HG03575 (cell line): ENCODE data around the gene BPIFB1.

Experiments
- ATAC-seq: cut with Tn5 transposase; IDR thresholded peaks from one replicate; pipeline ENCODE4 v1.9.1; 2021; ENCODE audit not compliant: unreplicated experiment, insufficient number of reproducible peaks, low FRiP score; ENCODE audit errors: extremely low read depth

The BPIFB1 gene

GRCh38 chr20:33282991-33283555 lies at the start of gene BPIFB1:
Gene BPIFB1, plus strand, starts transcription at chr20:33283214. Its CDS starts 2,860 bp downstream, at chr20:33286074.
- ATAC-seq = no peak

- no peak for ATAC-seq
Measured at GRCh38 chr20:33234050-33234449, 49.0 kb upstream of the BPIFB1 start.

GRCh38 chr20:33235696-33236095 lies 47.3 kb upstream of the BPIFB1 start, which contains the start of gene BPIFA1:
Gene BPIFA1, plus strand, starts transcription at chr20:33235996. Its CDS starts 1,716 bp downstream, at chr20:33237712.
- no peak for ATAC-seq

GRCh38 chr20:33236351-33236750 lies 46.7 kb upstream of the BPIFB1 start:
- no peak for ATAC-seq

GRCh38 chr20:33237989-33238388 lies 45.0 kb upstream of the BPIFB1 start:
- no peak for ATAC-seq

GRCh38 chr20:33239418-33239817 lies 43.6 kb upstream of the BPIFB1 start:
- no peak for ATAC-seq

GRCh38 chr20:33239979-33240736 lies 42.9 kb upstream of the BPIFB1 start:
- no peak for ATAC-seq

GRCh38 chr20:33240923-33241322 lies 42.1 kb upstream of the BPIFB1 start:
- no peak for ATAC-seq

- no peak for ATAC-seq
Measured at GRCh38 chr20:33242319-33243100, 40.5 kb upstream of the BPIFB1 start.

GRCh38 chr20:33246077-33246476 lies 36.9 kb upstream of the BPIFB1 start:
- ATAC-seq = no peak

GRCh38 chr20:33249456-33249855 lies 33.6 kb upstream of the BPIFB1 start:
- no peak for ATAC-seq

GRCh38 chr20:33250666-33251065 lies 32.3 kb upstream of the BPIFB1 start:
- no peak for ATAC-seq

- ATAC-seq = no peak
Measured at GRCh38 chr20:33251496-33251895, 31.5 kb upstream of the BPIFB1 start.

GRCh38 chr20:33252460-33252859 lies 30.6 kb upstream of the BPIFB1 start:
- no peak for ATAC-seq

- no peak for ATAC-seq
Measured at GRCh38 chr20:33255005-33255404, 28.0 kb upstream of the BPIFB1 start.

GRCh38 chr20:33257237-33257636 lies 25.8 kb upstream of the BPIFB1 start:
- ATAC-seq = no peak

GRCh38 chr20:33259371-33259770 lies 23.6 kb upstream of the BPIFB1 start:
- ATAC-seq = no peak

- no peak for ATAC-seq
Measured at GRCh38 chr20:33261465-33261864, 21.5 kb upstream of the BPIFB1 start.

- ATAC-seq = no peak
Measured at GRCh38 chr20:33262658-33263065, 20.4 kb upstream of the BPIFB1 start.

- no peak for ATAC-seq
Measured at GRCh38 chr20:33263784-33264183, 19.2 kb upstream of the BPIFB1 start.
